ENCODE data around the gene ELP4.

GRCh38 chr11:31702966-31703365 is 193.4 kb downstream of the ELP4 start:
- TF ChIP-seq CTCF (tag by site-specific recombination; IDR thresholded peaks at IDR 0.05) (no peak), TRIM28 (IDR thresholded peaks at IDR 0.05; ENCODE audit: borderline replicate concordance, low read length) (no peak), SP2 (tag by site-specific recombination; IDR thresholded peaks at IDR 0.05) (no peak), ZNF626 (tag by site-specific recombination; IDR thresholded peaks at IDR 0.05) (no peak), ZXDB (tag by site-specific recombination; IDR thresholded peaks at IDR 0.05) (no peak), ZNF114 (tag by site-specific recombination; IDR thresholded peaks at IDR 0.05) (no peak), SETDB1 (IDR thresholded peaks at IDR 0.05; ENCODE audit: insufficient read length, low read length) (no peak), ZNF404 (tag by site-specific recombination; IDR thresholded peaks at IDR 0.05) (no peak), ZNF76 (tag by site-specific recombination; IDR thresholded peaks at IDR 0.05; ENCODE audit: borderline replicate concordance, low read depth) (no peak), MEIS1 (CRISPR knock-in tag; IDR thresholded peaks at IDR 0.05; ENCODE audit: borderline replicate concordance) (no peak), KLF16 (tag by site-specific recombination; IDR thresholded peaks at IDR 0.05) (no peak), ZNF214 (tag by site-specific recombination; IDR thresholded peaks at IDR 0.05; ENCODE audit: borderline replicate concordance) (no peak), ZNF223 (tag by site-specific recombination; IDR thresholded peaks at IDR 0.05) (no peak)
- TF ChIP-seq, protein P1, sequence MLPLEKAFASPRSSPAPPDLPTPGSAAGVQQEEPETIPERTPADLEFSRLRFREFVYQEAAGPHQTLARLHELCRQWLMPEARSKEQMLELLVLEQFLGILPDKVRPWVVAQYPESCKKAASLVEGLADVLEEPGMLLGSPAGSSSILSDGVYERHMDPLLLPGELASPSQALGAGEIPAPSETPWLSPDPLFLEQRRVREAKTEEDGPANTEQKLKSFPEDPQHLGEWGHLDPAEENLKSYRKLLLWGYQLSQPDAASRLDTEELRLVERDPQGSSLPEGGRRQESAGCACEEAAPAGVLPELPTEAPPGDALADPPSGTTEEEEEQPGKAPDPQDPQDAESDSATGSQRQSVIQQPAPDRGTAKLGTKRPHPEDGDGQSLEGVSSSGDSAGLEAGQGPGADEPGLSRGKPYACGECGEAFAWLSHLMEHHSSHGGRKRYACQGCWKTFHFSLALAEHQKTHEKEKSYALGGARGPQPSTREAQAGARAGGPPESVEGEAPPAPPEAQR (tag by site-specific recombination; IDR thresholded peaks at IDR 0.05), result no peak

All from HEK293 (cell line).